Measurements from ENCODE around the gene BCKDHB.
"Not testable (repeated sequence)": the region's sequence is repeated elsewhere in the genome, so short reads cannot be mapped to it uniquely, and the experiment has no call there.

The BCKDHB gene

GRCh38 chr6:80210618-80211017, 104.1 kb downstream of the BCKDHB start:
- Histone ChIP-seq H3K9ac (ENCODE audit: low read length) (no peak overlapping the region), H2AFZ (ENCODE audit: low read length) (no peak overlapping the region), H3K79me2 (ENCODE audit: low read length) (no peaks in the 10 kb centered on the region), H3K27ac (ENCODE audit: low read length) (no peak overlapping the region), H3K4me2 (ENCODE audit: low read depth, low read length) (no peak overlapping the region), H3K36me3 (replicated peaks; ENCODE audit: insufficient read depth, low read length) (no peaks in the 10 kb centered on the region), H3K9me2 (replicated peaks; ENCODE audit: insufficient read depth, low read length) (no peaks in the 10 kb centered on the region), H3K4me3 (ENCODE audit: low read length) (no peak overlapping the region), H3K4me1 (ENCODE audit: low read length) (no peaks in the 10 kb centered on the region), H4K20me1 (ENCODE audit: insufficient read depth, low read length) (no peaks in the 10 kb centered on the region), H3K27me3 (replicated peaks; ENCODE audit: insufficient read depth, low read length) (no peaks in the 10 kb centered on the region), H3F3A (ENCODE audit: insufficient read depth, low read length) (no peaks in the 10 kb centered on the region), H3K9me3 (replicated peaks; ENCODE audit: insufficient read depth, low read length) (no peaks in the 10 kb centered on the region)
- TF ChIP-seq CTCF (IDR thresholded peaks at IDR 0.05; ENCODE audit: low read length) = no peak
- TF ChIP-seq EZH2phosphoT487 (IDR thresholded peaks at IDR 0.05; ENCODE audit: low read length) = no peak
- TF ChIP-seq EZH2 (optimal IDR thresholded peaks at IDR 0.05; ENCODE audit: low read depth, low read length) = no peak
- no peak for DNase-seq

DNA sequence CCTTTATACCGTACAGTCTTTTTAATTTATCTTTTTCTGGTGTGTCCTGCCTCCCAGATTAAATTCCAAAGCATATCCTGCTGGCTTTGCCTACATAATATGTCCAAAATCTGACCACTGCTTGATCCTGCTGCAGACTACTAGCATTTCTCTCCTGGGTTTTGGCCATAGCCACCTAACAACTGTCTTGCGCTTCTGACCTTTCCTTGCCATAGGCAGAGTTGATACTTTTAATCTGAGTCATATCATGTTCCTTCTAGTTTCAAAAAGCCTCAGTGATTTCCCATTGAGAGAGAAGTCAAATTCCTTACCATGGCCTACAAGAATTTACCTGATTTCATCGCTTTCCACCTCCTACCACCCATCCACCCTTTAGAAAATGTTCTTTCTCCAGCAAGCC, 104.8 kb downstream of the BCKDHB start:
- Histone ChIP-seq H3K27ac (ENCODE audit: low read length) (no peak overlapping the region), H3K4me3 (ENCODE audit: low read length) (no peak overlapping the region), H3K4me2 (ENCODE audit: low read depth, low read length) (no peak overlapping the region), H3F3A (ENCODE audit: insufficient read depth, low read length) (no peaks in the 10 kb centered on the region), H3K4me1 (ENCODE audit: low read length) (no peaks in the 10 kb centered on the region), H2AFZ (ENCODE audit: low read length) (no peak overlapping the region), H3K36me3 (replicated peaks; ENCODE audit: insufficient read depth, low read length) (no peaks in the 10 kb centered on the region), H3K79me2 (ENCODE audit: low read length) (no peaks in the 10 kb centered on the region), H4K20me1 (ENCODE audit: insufficient read depth, low read length) (no peaks in the 10 kb centered on the region), H3K9me3 (replicated peaks; ENCODE audit: insufficient read depth, low read length) (no peaks in the 10 kb centered on the region), H3K9me2 (replicated peaks; ENCODE audit: insufficient read depth, low read length) (no peaks in the 10 kb centered on the region), H3K9ac (ENCODE audit: low read length) (no peak overlapping the region), H3K27me3 (replicated peaks; ENCODE audit: insufficient read depth, low read length) (no peaks in the 10 kb centered on the region)
- no peak for DNase-seq
- TF ChIP-seq EZH2phosphoT487 (IDR thresholded peaks at IDR 0.05; ENCODE audit: low read length) (no peak), CTCF (IDR thresholded peaks at IDR 0.05; ENCODE audit: low read length) (no peak), EZH2 (optimal IDR thresholded peaks at IDR 0.05; ENCODE audit: low read depth, low read length) (no peak)

- not testable (repeated sequence) for H3K4me1 ChIP-seq (ENCODE audit: low read length); H3K9me2 ChIP-seq (replicated peaks; ENCODE audit: insufficient read depth, low read length); H3K9ac ChIP-seq (ENCODE audit: low read length); H3K79me2 ChIP-seq (ENCODE audit: low read length); H3F3A ChIP-seq (ENCODE audit: insufficient read depth, low read length); H2AFZ ChIP-seq (ENCODE audit: low read length); H3K4me2 ChIP-seq (ENCODE audit: low read depth, low read length); H4K20me1 ChIP-seq (ENCODE audit: insufficient read depth, low read length); H3K9me3 ChIP-seq (replicated peaks; ENCODE audit: insufficient read depth, low read length); DNase-seq; H3K36me3 ChIP-seq (replicated peaks; ENCODE audit: insufficient read depth, low read length); H3K27me3 ChIP-seq (replicated peaks; ENCODE audit: insufficient read depth, low read length); H3K4me3 ChIP-seq (ENCODE audit: low read length); H3K27ac ChIP-seq (ENCODE audit: low read length)
Observed at GRCh38 chr6:80211890-80212289, 105.4 kb downstream of the BCKDHB start.

GRCh38 chr6:80214436-80215022, 108.1 kb downstream of the BCKDHB start:
- Histone ChIP-seq H3K9me3 (replicated peaks; ENCODE audit: insufficient read depth, low read length) (no peaks in the 10 kb centered on the region), H2AFZ (ENCODE audit: low read length) (no peak overlapping the region), H3K79me2 (ENCODE audit: low read length) (no peaks in the 10 kb centered on the region), H3K27me3 (replicated peaks; ENCODE audit: insufficient read depth, low read length) (no peaks in the 10 kb centered on the region), H3K9me2 (replicated peaks; ENCODE audit: insufficient read depth, low read length) (no peaks in the 10 kb centered on the region), H3K27ac (ENCODE audit: low read length) (no peak overlapping the region), H3F3A (ENCODE audit: insufficient read depth, low read length) (no peaks in the 10 kb centered on the region), H3K36me3 (replicated peaks; ENCODE audit: insufficient read depth, low read length) (no peaks in the 10 kb centered on the region), H3K4me1 (ENCODE audit: low read length) (no peaks in the 10 kb centered on the region), H4K20me1 (ENCODE audit: insufficient read depth, low read length) (no peaks in the 10 kb centered on the region), H3K4me2 (ENCODE audit: low read depth, low read length) (no peak overlapping the region), H3K4me3 (ENCODE audit: low read length) (no peak overlapping the region), H3K9ac (ENCODE audit: low read length) (no peak overlapping the region)
- no peak for TF ChIP-seq EZH2phosphoT487 (IDR thresholded peaks at IDR 0.05; ENCODE audit: low read length)
- TF ChIP-seq CTCF (IDR thresholded peaks at IDR 0.05; ENCODE audit: low read length) = peak; percentile 68
- TF ChIP-seq EZH2 (optimal IDR thresholded peaks at IDR 0.05; ENCODE audit: low read depth, low read length) = no peak
- peak; percentile 49 for DNase-seq
